DMS 273 (cell line): ENCODE measurements around the gene SEC24C.
A peak's percentile ranks its signal among the peaks of the same experiment; 100 is the strongest.
"Not testable (repeated sequence)": the region's sequence is repeated elsewhere in the genome, so short reads cannot be mapped to it uniquely, and the experiment has no call there.

Experiments
- DNase-seq: peaks from one replicate; lab custom pipeline; 2025; ENCODE audit not compliant: unreplicated experiment; lab: John Stamatoyannopoulos, UW

The SEC24C gene

GRCh38 chr10:73768881-73769280 lies 24.7 kb downstream of the SEC24C start:
- DNase-seq, result no peak

DNA sequence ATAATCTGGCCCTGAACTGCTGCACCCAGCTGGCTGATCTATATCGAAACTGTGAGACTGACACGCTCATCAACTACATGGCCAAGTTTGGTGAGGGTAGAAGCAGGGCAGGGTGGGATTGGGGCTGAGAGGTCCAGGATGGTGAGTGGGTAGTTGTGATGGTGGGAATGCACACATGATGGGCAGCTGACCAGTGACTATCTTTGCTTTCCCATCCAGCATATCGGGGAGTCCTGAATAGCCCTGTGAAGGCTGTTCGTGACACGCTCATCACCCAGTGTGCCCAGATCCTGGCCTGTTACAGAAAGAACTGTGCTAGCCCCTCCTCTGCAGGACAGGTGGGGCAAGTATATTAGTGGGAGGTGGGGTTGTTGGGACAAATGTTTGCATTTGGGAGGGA lies 25.2 kb downstream of the SEC24C start:
- no peak for DNase-seq

DNA sequence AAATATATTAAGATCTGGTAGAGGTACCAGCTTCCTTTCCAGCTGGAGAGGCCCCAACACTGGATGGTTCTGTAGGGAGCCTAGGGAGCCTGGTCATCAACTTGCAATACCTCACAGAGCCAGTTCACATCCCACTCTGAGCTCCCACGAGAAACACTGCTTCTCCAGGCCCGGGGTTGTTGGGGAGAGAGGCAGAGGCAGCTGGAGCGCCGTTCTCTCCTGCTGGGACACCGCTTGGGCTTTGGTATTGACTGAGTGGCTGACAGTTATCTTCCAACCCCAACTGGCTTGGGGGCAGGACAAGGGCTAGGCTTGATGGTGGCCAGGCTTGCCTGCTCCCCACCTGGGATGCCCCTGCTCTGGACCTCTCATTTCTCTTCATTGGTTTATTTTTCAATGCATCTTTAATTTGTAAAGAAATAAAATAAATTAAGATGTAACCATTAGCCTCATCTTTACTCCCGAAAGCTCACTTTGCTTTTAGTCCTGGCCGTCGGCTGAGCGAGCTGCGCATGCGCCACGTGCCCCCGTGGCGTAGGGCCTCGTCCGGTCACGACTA lies 27.6 kb downstream of the SEC24C start:
- DNase-seq, result peak; percentile 77

- DNase-seq, result peak; percentile 81
These were observed 28.3 kb downstream of the SEC24C start for GRCh38 chr10:73772281-73773151.

- DNase-seq, result peak; percentile 33
These were observed 29.1 kb downstream of the SEC24C start for GRCh38 chr10:73773152-73773879.

DNA sequence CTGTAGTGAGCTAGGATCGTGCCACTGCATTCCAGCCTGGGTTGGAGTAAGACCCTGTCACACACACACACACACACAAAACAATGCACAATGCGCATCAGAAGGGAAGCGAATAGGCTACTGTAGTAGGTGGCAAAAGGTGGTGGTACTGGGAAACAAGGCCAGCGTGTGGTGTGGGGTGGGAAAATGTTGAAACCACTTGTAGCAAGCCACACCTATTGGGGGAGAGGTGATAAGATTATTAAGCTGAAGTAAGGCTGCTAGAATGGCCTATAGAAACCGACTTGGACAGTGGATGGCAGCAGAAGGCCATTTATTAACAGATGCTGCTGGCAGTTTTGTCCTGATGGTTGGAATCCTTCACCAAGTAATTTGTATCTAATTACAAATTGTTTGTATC lies 30.5 kb downstream of the SEC24C start:
- DNase-seq, result peak; percentile 65

DNA sequence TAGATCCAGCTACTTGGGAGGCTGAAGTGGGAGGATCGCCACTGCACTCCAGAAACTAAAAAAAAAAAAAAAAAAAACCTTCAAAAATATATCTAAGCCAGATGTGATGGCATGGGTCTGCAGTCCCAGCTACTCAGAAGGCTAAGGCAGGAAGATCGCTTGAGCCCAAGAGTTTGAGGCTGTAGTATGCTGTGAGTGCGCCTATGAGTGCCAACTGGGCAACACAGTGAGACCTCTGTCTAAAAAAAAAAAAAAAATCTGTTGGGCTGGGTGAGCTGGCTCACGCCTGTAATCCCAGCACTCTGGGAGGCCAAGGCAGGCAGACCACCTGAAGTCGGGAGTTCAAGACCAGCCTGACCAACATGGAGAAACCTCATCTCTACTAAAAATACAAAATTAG lies 34.8 kb downstream of the SEC24C start:
- no peak for DNase-seq

GRCh38 chr10:73779539-73780197 lies 35.5 kb downstream of the SEC24C start:
- DNase-seq, result no peak

DNA sequence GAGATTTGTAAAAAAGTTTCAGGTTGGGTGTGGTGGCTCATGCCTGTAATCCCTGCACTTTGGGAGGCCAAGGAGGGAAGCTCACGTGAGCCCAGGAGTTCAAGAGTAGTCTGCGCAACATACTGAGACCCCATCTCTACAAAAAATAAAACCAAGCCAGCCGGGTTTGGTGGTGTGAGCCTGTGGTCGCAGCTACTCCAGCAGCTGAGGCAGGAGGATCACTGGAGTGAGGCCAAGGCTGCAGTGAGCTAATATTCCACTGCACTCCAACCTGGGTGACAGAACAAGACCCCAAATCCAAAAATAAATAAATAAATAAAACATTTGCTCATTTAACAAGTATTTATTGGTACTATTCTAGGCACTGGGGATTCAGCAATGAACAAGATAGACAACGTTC lies 36.1 kb downstream of the SEC24C start:
- no peak for DNase-seq

GRCh38 chr10:73780966-73781365 lies 36.8 kb downstream of the SEC24C start:
- DNase-seq, result no peak

DNA sequence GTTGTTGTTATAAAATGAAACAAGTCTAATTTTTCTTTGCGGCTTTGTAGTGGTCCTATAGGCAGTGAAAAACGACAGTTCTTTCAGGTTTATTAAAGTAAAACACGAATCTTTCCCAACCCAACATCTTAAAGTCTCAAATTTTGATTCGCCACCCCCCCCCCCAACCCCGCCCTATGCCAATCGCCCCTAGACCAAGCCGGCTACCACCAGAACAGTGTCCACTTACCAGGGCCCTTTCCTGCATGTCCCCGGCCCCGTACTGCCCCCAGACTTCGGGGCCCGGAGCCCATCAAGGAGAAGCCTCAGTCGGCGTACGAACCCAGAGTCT lies 37.3 kb downstream of the SEC24C start:
- no peak for DNase-seq

DNA sequence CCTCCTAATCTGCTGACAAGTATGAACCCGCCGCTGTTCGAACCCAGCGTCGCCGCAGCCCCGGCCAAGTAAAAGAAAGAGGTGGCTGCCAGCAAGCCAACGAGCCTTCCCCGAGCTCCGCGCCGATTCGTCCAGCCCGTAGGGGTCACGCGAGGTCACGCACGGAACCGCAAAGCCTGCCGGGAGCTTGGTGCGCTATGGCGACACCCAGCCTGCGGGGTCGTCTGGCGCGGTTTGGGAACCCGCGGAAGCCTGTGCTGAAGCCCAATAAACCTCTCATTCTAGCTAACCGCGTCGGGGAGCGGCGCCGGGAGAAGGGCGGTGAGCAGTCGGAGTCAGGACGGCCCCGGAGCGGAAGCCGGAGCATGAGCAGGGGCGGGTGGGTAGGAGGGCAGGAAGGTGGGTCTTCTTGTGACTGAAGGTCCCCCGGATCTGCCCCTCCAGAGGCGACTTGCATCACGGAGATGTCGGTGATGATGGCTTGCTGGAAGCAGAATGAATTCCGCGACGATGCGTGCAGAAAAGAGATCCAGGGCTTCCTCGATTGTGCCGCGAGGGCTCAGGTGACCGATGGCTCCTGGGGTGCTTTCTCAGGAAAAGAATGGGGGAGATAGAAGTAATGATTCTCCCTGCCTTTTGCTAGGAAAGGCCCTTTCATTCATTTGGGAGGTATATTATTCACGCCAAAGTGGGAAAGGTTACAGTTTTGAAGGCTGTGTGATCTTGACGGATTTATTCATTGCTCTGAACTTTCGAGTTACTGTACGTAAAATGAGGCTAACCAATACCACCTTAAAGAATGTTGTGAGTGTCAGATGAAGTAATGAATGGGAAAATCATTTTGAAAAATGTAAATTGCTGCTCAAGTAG lies 37.9 kb downstream of the SEC24C start, which contains the start of gene CHCHD1:
Gene CHCHD1, plus strand, starts transcription at position 170 of the 870 bp plus-strand sequence. Its CDS starts 28 bp downstream, at position 198.
- peak; percentile 89 for DNase-seq

- DNase-seq, result no peak
These were observed 38.5 kb downstream of the SEC24C start for GRCh38 chr10:73782749-73783085.

- DNase-seq, result peak; percentile 93
These were observed 41.1 kb downstream of the SEC24C start, which contains the start of gene ZSWIM8 for GRCh38 chr10:73785211-73785720. TSS of gene ZSWIM8 (plus strand) at chr10:73785606. CDS start at chr10:73785879, 273 bp downstream.

- DNase-seq, result peak; percentile 41
These were observed 41.7 kb downstream of the SEC24C start for GRCh38 chr10:73785721-73786511.

- no peak for DNase-seq
These were observed 42.3 kb downstream of the SEC24C start for GRCh38 chr10:73786512-73786885.

DNA sequence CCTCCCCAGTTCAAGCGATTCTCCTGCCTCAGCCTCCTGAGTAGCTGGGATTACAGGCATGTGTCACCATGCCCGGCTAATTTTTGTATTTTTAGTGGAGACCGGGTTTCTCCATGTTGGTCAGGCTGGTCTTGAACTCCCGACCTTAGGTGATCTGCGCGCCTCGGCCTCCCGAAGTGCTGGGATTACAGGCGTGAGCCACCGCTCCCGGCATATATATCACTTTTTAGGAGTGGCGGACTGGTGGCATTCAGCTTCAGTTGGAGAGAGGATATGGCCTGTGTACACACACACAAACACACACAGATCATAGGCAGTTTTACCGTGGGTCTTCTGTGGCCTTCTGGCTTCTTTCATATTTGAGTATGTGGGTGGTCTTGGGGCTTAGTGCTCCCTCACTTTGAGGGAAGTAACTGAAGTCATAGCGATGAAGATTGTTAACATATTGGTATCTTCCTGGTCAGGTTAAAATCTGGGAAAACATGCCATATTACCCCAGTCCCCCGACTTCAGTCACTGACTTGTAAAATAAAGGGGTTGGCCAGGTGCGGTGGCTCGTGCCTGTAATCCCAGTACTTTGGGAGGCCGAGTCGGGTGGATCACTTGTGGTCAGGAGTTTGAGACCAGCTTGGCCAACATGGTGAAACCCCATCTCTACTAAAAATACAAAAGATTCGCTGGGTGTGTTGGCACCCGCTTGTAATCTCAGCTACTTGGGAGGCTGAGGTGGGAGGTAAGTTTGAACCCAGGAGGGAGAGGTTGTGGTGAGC lies 43.0 kb downstream of the SEC24C start:
- DNase-seq, result not testable (repeated sequence)

- DNase-seq, result no peak
These were observed 44.9 kb downstream of the SEC24C start for GRCh38 chr10:73788864-73789658.
